Mucosa of stomach (tissue), 1 donor: Measurements from ENCODE around the gene COL4A2.
A peak's percentile ranks its signal among the peaks of the same experiment; 100 is the strongest.

Source experiments
- H3K27me3 ChIP-seq: one replicate; pipeline ENCODE4 v1.7.0; 2013; ENCODE audit warnings: mild to moderate bottlenecking, low read length; ENCODE audit not compliant: control insufficient read depth, insufficient read depth
- H3K36me3 ChIP-seq: one replicate; pipeline ENCODE4 v1.7.0; 2013; ENCODE audit warnings: low read length; ENCODE audit not compliant: control insufficient read depth, insufficient read depth
- H3K4me1 ChIP-seq: one replicate; pipeline ENCODE4 v1.7.0; 2013; ENCODE audit warnings: mild to moderate bottlenecking, low read length; ENCODE audit not compliant: control insufficient read depth, insufficient read depth
- H3K4me3 ChIP-seq: one replicate; pipeline ENCODE4 v1.7.0; 2013; ENCODE audit warnings: low read length
- H3K9ac ChIP-seq: one replicate; pipeline ENCODE4 v1.7.0; 2013; ENCODE audit warnings: mild to moderate bottlenecking, low read length, moderate library complexity
- H3K9me3 ChIP-seq: one replicate; pipeline ENCODE4 v1.7.0; 2013; ENCODE audit warnings: mild to moderate bottlenecking, low read length, moderate library complexity; ENCODE audit not compliant: control insufficient read depth
- donor health status: Pancreatic carcinoma.

COL4A2 gene

DNA sequence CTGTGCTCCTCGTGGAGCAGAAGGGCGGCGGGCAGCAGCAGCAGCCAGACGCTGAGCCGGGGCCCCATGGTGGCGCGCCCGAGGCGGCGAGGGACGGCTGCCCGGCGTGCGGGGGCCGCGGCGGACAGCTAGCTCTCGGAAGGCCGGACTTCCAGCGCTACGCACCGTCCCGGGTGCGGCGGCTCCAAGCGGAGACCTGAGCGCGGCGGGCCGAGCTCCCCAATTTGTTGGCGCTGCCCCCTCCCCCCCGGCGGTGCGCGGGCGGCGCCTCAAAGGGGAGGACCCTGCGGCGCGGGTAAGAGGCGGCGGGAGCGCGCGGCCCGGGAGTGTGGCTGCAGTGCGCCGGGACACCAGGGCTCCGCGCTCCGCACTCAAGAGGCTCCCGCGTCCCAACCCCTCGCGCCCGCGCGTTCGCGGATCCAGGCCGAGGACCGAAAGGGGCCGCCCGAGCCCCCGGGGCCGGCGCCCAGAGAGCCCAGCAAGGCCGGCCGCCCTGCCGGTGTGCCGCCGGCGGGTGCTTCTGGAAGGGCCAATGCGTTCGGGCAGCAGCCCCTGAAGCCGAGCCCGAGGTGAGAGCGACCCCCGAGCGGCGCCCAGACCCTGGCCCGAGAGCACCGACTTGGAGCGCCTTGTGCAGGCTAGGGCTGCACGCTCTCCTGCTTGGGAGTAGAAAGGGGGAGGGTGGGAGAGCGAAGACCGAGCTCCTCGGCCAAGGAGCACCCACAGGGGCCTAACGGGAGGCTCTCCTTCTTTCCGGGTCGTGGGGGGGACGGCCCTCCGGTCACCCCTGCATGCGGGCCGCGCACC, at the start of gene COL4A2, which contains the start of gene COL4A1:
COL4A2 (plus strand) TSS at position 325 of the 807 bp plus-strand sequence. CDS start 620 bp downstream, outside the sequence.
COL4A1 (minus strand) TSS at position 198 of the 807 bp plus-strand sequence; CDS start at position 68, 130 bp downstream.
- Histone ChIP-seq H3K9ac (peak within 1 kb of the TSS; percentile 71), H3K36me3 (no peaks in the 10 kb centered on the region), H3K9me3 (no peaks in the 10 kb centered on the region), H3K4me3 (peak within 1 kb of the TSS; percentile 31), H3K27me3 (peaks cover 52% of the 10 kb centered on the region), H3K4me1 (peaks cover 7% of the 10 kb centered on the region)

DNA sequence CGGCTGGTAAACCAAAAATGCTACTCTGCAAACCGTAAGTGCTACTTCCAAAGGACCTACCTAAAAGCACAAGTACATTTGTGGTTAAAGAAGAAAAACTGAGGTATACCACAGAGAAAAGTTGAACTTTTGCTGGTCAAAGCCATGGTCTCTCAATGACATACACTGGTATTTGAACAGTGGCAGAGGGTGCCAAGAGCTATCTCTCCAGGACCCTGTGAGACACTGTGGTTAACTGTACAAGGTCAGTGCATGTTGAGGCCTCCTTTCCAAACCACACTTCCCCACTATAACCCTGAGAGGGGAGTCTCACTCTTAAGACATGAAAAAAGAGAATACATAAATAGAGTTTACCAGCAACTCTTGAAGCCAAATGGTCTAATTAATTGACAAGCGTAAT, 49.7 kb upstream of the COL4A2 start:
- H3K36me3 ChIP-seq: no peaks in the 10 kb centered on the region
- H3K4me1 ChIP-seq: no peaks in the 10 kb centered on the region
- no peak overlapping the region for H3K9ac ChIP-seq
- H3K27me3 ChIP-seq: no peaks in the 10 kb centered on the region
- no peaks in the 10 kb centered on the region for H3K9me3 ChIP-seq
- H3K4me3 ChIP-seq: no peak overlapping the region

- Histone ChIP-seq H3K27me3 (no peaks in the 10 kb centered on the region), H3K4me1 (no peaks in the 10 kb centered on the region), H3K36me3 (no peaks in the 10 kb centered on the region), H3K4me3 (no peak overlapping the region), H3K9ac (no peak overlapping the region), H3K9me3 (no peaks in the 10 kb centered on the region)
Observed at GRCh38 chr13:110258876-110259631, 48.0 kb upstream of the COL4A2 start.

DNA sequence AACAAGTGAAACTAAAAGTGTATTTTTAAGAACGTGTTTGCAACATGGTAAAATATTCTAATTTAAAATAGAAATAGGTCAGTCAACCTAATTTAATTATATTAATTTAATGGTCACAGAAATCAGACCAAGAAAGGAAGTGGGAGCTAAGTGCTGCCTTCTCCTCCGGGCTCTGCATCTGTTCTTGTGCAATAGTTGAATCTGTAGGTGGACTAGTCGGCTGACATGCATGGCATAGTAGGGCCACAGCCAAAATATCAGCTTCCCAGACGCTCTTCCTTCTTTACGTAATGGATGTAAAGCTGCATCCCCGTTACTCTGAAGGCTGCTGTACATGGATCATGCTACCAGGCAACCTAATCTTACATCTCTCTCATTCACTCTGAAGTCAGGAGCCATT, 47.4 kb upstream of the COL4A2 start:
- no peak overlapping the region for H3K4me3 ChIP-seq
- no peaks in the 10 kb centered on the region for H3K9me3 ChIP-seq
- H3K9ac ChIP-seq: no peak overlapping the region
- no peaks in the 10 kb centered on the region for H3K36me3 ChIP-seq
- no peaks in the 10 kb centered on the region for H3K4me1 ChIP-seq
- H3K27me3 ChIP-seq: no peaks in the 10 kb centered on the region

DNA sequence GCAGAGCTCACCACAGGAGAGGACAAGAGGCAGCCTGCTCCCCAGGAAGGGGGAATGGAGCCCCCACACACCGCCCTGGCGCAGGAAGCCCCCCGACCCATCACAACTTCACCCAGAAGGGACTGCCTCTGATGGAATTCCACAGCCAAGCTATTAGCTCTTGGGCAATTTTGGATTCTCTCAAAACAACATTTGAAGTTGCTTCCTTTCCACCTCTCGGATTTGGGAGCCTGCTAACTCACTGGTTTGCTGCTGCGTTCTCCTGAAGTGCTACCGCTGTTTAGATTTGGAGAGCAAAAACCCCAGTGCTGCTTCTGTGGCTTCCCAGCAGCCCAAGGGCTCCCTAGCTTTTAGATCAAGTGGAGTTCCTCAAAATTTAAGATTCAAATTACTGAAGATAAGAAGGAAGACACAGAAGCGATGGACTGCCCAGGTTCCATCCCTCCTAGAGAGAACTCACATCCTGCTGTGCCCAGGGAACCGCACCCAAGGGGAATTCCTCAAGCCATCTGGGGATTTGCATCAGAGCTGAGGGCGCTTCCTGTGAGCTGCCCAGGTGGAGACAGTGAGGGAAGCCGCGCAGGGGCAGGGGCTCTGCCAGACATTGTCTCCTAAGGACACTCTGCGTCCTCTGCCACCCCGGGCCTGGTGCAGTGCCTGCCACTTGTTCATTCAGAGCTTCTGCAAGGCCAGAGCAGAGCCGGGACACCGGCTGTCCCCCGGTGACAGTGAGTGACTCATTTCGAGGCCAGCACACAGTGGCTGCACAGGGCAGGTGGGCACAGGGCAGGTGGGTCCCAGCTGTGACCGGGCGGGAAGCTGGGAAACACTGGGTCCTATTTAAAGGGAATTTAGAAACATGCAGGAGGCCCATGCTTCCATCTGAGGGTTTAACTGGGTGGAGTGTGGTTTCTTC, 45.7 kb upstream of the COL4A2 start:
- Histone ChIP-seq H3K9me3 (no peaks in the 10 kb centered on the region), H3K36me3 (no peaks in the 10 kb centered on the region), H3K27me3 (no peaks in the 10 kb centered on the region), H3K4me3 (no peak overlapping the region), H3K9ac (no peak overlapping the region), H3K4me1 (no peaks in the 10 kb centered on the region)

GRCh38 chr13:110262082-110262436, 45.0 kb upstream of the COL4A2 start:
- no peaks in the 10 kb centered on the region for H3K9me3 ChIP-seq
- H3K9ac ChIP-seq: no peak overlapping the region
- H3K27me3 ChIP-seq: no peaks in the 10 kb centered on the region
- no peaks in the 10 kb centered on the region for H3K36me3 ChIP-seq
- H3K4me3 ChIP-seq: no peak overlapping the region
- H3K4me1 ChIP-seq: no peaks in the 10 kb centered on the region

GRCh38 chr13:110262508-110263291, 44.4 kb upstream of the COL4A2 start:
- Histone ChIP-seq H3K9me3 (no peaks in the 10 kb centered on the region), H3K9ac (no peak overlapping the region), H3K36me3 (no peaks in the 10 kb centered on the region), H3K27me3 (no peaks in the 10 kb centered on the region), H3K4me1 (no peaks in the 10 kb centered on the region), H3K4me3 (no peak overlapping the region)

GRCh38 chr13:110263404-110263803, 43.7 kb upstream of the COL4A2 start:
- H3K9me3 ChIP-seq: no peaks in the 10 kb centered on the region
- no peak overlapping the region for H3K9ac ChIP-seq
- no peaks in the 10 kb centered on the region for H3K36me3 ChIP-seq
- H3K27me3 ChIP-seq: no peaks in the 10 kb centered on the region
- H3K4me3 ChIP-seq: no peak overlapping the region
- no peaks in the 10 kb centered on the region for H3K4me1 ChIP-seq

DNA sequence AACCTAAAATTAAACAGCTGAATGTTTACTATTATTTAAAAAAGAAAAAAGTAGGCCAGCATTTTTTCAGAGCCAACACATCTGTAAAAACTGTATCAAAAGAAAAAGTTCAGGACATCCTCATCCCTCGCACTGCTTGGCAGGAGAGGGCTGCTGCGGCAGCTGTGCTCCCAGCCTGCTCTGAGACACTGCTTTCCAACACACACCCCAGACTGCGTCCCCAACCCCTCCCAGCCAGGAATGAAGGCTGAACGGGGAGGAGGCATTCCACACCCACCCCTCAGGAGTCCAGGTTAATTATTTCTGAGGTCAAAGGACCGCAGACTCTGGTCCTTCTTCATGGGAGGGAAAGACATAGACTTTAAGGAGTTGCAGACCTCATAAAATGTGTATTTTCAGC, 43.2 kb upstream of the COL4A2 start:
- H3K4me3 ChIP-seq: no peak overlapping the region
- H3K9me3 ChIP-seq: no peaks in the 10 kb centered on the region
- H3K9ac ChIP-seq: no peak overlapping the region
- no peaks in the 10 kb centered on the region for H3K27me3 ChIP-seq
- H3K4me1 ChIP-seq: no peaks in the 10 kb centered on the region
- no peaks in the 10 kb centered on the region for H3K36me3 ChIP-seq

DNA sequence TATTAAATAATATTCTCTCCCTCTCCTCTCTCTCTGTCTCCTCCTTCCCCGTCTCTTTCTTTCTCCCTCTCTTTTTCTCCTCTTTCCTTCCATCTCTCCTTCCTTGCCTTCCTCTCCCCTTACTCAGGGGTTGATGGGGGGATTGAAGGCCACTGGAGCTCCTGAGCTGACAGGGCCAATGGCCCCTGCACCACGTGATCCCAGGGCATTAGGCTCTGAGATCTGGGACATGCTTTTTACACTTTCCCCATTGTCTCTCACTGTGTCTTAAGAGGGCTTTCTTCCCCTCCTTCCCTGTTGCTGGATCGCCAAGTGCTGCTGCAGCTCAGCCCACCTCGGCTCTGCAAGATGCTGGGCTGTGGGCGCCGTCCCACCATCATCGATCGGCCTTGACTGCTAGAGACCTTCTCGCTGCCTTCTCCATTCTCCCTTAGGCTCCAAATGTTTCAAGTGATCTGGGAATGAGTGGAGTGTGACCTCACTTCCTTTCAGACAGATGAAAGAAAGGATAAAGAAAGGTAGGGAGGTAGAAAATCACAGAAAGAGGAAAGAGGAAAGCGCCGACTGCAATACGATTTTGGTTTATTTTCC, 42.3 kb upstream of the COL4A2 start:
- no peak overlapping the region for H3K9ac ChIP-seq
- no peaks in the 10 kb centered on the region for H3K4me1 ChIP-seq
- H3K27me3 ChIP-seq: no peaks in the 10 kb centered on the region
- no peaks in the 10 kb centered on the region for H3K36me3 ChIP-seq
- no peaks in the 10 kb centered on the region for H3K9me3 ChIP-seq
- no peak overlapping the region for H3K4me3 ChIP-seq

DNA sequence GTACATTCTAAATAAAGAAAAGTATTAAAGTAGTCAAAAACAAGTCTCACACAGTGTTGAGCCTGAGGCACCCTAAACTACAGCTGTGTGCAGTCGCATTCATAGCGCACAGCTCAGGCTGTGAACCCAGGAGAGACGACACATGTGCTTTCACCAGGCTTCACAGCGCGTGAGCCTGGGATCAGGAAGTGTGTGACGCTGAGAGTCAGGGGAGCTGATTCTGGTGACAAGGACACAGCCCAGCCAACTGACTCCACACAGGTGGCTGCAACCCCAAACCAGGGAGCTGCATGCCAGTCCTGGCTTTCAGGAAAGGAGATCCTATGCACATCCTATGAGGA, 41.8 kb upstream of the COL4A2 start:
- Histone ChIP-seq H3K4me1 (no peaks in the 10 kb centered on the region), H3K27me3 (no peaks in the 10 kb centered on the region), H3K9ac (no peak overlapping the region)

More for the DNA sequence above, 41.8 kb upstream of the COL4A2 start:
- Histone ChIP-seq H3K4me3 (no peak overlapping the region), H3K9me3 (no peaks in the 10 kb centered on the region), H3K36me3 (no peaks in the 10 kb centered on the region)
